ENCODE data around the gene LSM7.

DNA sequence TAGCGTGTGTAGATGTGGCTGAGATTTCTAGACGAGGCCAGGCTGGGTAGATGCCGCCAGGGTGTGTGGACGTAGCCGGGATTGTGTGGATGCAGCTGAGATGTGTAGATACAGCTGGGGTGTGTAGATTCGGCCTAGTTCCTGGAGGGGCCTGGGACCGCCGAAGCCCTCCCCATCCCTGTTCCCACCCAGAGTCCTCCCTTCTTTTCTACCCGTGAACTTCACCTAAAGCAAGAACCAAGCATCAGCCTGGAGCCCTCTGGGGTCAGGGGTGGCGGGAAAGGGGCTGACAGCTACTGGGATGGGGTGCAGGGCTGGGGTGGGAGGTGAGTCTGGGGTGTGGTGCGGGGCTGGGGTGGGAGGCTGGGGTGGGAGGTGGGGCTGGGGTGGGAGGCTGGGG lies 32.4 kb upstream of the LSM7 start:
- TF ChIP-seq CREB1 (IDR thresholded peaks at IDR 0.05), result no peak
- TF ChIP-seq CREB1 (CRISPR knock-in tag; IDR thresholded peaks at IDR 0.05), result no peak
- TF ChIP-seq NCOA2 (CRISPR knock-in tag; IDR thresholded peaks at IDR 0.05), result no peak
- TF ChIP-seq KDM2A (CRISPR knock-in tag; IDR thresholded peaks at IDR 0.05; ENCODE audit: borderline replicate concordance, low read depth), result no peak
- no peak for TF ChIP-seq MXI1 (IDR thresholded peaks at IDR 0.05; ENCODE audit: borderline replicate concordance, low read depth, low read length)
- TF ChIP-seq, protein P1, sequence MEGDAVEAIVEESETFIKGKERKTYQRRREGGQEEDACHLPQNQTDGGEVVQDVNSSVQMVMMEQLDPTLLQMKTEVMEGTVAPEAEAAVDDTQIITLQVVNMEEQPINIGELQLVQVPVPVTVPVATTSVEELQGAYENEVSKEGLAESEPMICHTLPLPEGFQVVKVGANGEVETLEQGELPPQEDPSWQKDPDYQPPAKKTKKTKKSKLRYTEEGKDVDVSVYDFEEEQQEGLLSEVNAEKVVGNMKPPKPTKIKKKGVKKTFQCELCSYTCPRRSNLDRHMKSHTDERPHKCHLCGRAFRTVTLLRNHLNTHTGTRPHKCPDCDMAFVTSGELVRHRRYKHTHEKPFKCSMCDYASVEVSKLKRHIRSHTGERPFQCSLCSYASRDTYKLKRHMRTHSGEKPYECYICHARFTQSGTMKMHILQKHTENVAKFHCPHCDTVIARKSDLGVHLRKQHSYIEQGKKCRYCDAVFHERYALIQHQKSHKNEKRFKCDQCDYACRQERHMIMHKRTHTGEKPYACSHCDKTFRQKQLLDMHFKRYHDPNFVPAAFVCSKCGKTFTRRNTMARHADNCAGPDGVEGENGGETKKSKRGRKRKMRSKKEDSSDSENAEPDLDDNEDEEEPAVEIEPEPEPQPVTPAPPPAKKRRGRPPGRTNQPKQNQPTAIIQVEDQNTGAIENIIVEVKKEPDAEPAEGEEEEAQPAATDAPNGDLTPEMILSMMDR (CRISPR knock-in tag; IDR thresholded peaks at IDR 0.05), result no peak
- no peak for TF ChIP-seq TOE1 (CRISPR knock-in tag; IDR thresholded peaks at IDR 0.05)
- TF ChIP-seq ZNF274 (CRISPR knock-in tag; IDR thresholded peaks at IDR 0.05), result no peak
- TF ChIP-seq SETDB1 (CRISPR knock-in tag; IDR thresholded peaks at IDR 0.05; ENCODE audit: borderline replicate concordance), result no peak
- TF ChIP-seq ZSCAN12 (CRISPR knock-in tag; IDR thresholded peaks at IDR 0.05), result no peak
- no peak; the same call in 1 of the 2 replicates for TF ChIP-seq EZH2 (conservative IDR thresholded peaks at IDR 0.05; ENCODE audit: low read depth, low read length)
- no peak for TF ChIP-seq ZFP1 (CRISPR knock-in tag; IDR thresholded peaks at IDR 0.05)

Data from HepG2 (cell line).